Cardiac fibroblast (primary cell): ENCODE measurements around the gene MEGF8.
A peak's percentile ranks its signal among the peaks of the same experiment; 100 is the strongest.

Experiments
- DNase-seq, 2 donors: peaks; one replicate each; pipeline versions ENCODE4 v3.0.0 to v3.0.0-alpha.2; 2010; ENCODE audit warnings: low read depth in 2 of 2
- H3K4me3 ChIP-seq, 2 donors: replicated peaks in 1 of 2; 1 replicate in 1 of 2; 2 replicates in 1 of 2; pipeline ENCODE4 v1.5.1; 2011; ENCODE audit warnings: low read depth in 2 of 2, low read length in 2 of 2, mild to moderate bottlenecking in 2 of 2, moderate library complexity in 1 of 2
- CTCF ChIP-seq: IDR thresholded peaks from one replicate; pipeline ENCODE4 v1.5.1; 2011; ENCODE audit warnings: low read depth, mild to moderate bottlenecking, low read length, inconsistent platforms

The MEGF8 gene

GRCh38 chr19:42283188-42284065 lies 42.0 kb upstream of the MEGF8 start:
- TF ChIP-seq CTCF = no peak
- DNase-seq = peak; percentile 90 to 97
- peak overlapping the region in 1 of 2 donors; percentile 48 for H3K4me3 ChIP-seq

DNA sequence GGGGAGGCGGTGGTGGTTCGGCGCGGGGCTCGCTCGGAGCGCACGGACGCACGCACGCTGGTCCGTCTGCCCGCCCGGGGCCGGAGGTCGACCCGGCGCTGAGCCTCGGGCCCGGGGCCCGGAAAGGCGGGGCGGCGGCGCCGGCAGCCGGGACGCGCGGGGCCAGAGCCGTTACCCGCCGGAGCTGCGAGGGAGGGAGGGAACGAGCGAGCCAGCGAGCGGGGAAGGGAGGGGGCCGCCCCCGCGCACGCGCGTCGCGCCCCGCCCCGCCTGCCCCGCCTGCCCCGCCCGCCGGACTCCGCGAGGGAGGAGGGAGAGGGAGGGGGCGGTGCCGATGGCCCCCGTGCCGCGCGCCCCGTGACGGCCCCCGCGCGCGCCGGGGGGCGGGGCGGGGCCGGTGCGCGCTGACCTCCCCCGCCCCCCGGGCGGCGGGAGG lies 41.4 kb upstream of the MEGF8 start:
- DNase-seq = peak; percentile 67 to 90
- H3K4me3 ChIP-seq = peak overlapping the region in 1 of 2 donors; percentile 63
- TF ChIP-seq CTCF = no peak

DNA sequence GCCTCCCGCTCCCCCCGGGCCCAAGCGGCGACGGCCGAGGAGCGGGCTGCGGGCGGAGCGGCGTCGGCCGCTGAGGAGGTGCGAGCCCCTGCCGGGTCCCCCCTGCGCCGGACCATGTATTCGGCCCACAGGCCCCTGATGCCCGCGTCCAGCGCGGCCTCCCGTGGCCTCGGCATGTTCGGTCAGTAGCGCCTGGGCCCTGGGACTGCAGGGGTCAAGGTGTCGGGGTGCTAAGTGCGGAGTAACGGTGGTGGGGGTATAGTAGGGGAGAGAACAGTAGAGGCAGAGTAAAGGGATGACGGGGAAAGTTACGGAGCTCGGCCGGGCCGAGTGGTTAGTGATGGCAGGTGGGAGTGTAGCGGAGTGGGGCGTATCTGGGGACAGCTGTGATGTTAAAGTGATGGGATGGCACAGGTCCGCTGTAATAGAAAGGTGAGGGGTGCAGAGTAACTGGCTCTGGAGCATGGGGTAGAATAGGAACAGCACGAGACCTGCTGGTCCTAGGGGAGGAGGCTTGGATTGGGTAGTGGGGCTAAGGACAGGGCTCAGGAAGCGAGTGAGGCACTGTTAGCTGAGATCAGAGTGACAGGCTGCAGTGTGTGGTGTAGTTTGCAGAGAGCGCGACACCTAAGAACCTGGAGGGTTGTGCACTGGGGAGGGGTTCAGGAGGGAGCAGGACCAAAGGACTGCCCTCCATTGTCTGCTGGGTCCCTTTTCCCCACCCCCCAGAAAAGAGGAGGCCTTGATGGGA lies 40.7 kb upstream of the MEGF8 start:
- no peak for DNase-seq
- peak overlapping the region; percentile 63 to 76 for H3K4me3 ChIP-seq

GRCh38 chr19:42285541-42285941 lies 39.9 kb upstream of the MEGF8 start:
- peak overlapping the region in 1 of 2 donors; percentile 76 for H3K4me3 ChIP-seq
- TF ChIP-seq CTCF = no peak
- DNase-seq = no peak

More for the DNA sequence above, 40.7 kb upstream of the MEGF8 start:
- no peak for TF ChIP-seq CTCF

DNA sequence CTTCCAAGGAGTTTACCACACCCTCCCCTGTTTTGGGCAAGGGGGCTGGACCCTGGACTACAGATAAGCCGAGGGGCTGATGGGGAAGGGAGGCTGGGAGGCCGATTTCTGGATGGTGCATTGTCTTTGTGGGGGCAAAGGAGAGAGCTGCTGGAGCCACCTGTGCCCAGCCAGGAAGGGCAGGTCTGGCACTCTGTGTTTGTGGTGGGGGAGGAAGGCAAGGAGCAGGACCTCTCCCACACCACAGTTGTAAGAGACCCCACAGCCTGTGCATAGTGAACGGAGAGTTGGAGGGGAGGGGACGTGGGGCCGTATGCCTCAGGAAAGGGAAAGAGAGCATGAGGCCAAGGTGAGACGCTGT lies 39.5 kb upstream of the MEGF8 start:
- DNase-seq = no peak
- no peak for TF ChIP-seq CTCF
- peak overlapping the region in 1 of 2 donors; percentile 76 for H3K4me3 ChIP-seq

DNA sequence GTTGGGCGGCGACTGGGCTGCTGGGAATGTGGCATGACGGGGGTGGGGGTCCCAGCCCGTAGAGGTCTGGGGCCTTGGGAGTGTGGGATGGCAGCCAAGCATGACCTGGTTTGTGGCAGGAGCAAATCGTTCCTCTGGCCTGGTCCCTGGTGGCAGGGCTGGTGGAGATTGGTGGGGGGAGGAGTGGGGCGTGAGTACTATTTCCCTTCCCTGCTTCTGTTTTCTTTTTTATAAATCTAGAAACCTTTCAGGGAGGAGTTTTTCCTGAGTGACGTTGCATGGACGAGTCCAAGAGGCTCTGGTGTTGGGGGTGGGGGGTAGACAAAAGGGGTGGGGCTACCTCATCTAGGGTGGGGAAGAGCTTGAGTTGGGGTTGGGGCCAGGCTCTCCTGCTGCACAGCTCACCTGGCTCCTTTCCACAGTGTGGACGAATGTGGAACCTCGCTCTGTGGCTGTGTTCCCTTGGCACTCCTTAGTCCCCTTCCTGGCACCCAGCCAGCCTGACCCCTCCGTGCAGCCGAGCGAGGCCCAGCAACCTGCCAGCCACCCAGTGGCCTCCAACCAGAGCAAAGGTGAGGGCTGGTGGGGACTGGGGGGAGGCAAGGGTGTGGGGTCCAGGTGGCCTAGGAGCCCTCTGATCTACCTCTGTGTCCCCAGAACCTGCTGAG lies 39.0 kb upstream of the MEGF8 start:
- peak; percentile 42 to 66 for DNase-seq
- H3K4me3 ChIP-seq = peak overlapping the region in 1 of 2 donors; percentile 76

More for the DNA sequence above, 39.0 kb upstream of the MEGF8 start:
- TF ChIP-seq CTCF = no peak
